ENCODE data around the gene GXYLT2. TPM values are rescaled to one million over a fixed set of nuclear protein-coding genes. Genes with fewer than 3 reads are reported as not detected.
A peak's percentile ranks its signal among the peaks of the same experiment; 100 is the strongest.

Gene GXYLT2
- total and polyA plus RNA-seq, 2 experiments from 2014 or later: 2.0 to 5.8 TPM

- Histone ChIP-seq H3K4me1 (ENCODE audit: insufficient read depth) (peaks cover 8% of the 10 kb centered on the region), H3K79me2 (replicated peaks; ENCODE audit: insufficient read depth) (no peaks in the 10 kb centered on the region), H3K9me2 (ENCODE audit: insufficient read depth) (no peaks in the 10 kb centered on the region), H3K4me3 (no peak overlapping the region), H3K27me3 (ENCODE audit: insufficient read depth) (no peaks in the 10 kb centered on the region), H4K20me1 (replicated peaks; ENCODE audit: insufficient read depth) (no peaks in the 10 kb centered on the region), H3F3A (replicated peaks; ENCODE audit: low read depth) (no peaks in the 10 kb centered on the region), H3K27ac (ENCODE audit: low read depth) (no peak overlapping the region), H3K4me2 (no peak overlapping the region), H2AFZ (peak overlapping the region; percentile 6; the same call in 1 of the 2 replicates), H3K36me3 (ENCODE audit: insufficient read depth) (no peaks in the 10 kb centered on the region)
- peaks cover 4% of the 10 kb centered on the region for H3K4me1 Mint-ChIP-seq
- no peaks in the 10 kb centered on the region for H3K36me3 Mint-ChIP-seq (ENCODE audit: low read depth)
- TF ChIP-seq, protein P1, sequence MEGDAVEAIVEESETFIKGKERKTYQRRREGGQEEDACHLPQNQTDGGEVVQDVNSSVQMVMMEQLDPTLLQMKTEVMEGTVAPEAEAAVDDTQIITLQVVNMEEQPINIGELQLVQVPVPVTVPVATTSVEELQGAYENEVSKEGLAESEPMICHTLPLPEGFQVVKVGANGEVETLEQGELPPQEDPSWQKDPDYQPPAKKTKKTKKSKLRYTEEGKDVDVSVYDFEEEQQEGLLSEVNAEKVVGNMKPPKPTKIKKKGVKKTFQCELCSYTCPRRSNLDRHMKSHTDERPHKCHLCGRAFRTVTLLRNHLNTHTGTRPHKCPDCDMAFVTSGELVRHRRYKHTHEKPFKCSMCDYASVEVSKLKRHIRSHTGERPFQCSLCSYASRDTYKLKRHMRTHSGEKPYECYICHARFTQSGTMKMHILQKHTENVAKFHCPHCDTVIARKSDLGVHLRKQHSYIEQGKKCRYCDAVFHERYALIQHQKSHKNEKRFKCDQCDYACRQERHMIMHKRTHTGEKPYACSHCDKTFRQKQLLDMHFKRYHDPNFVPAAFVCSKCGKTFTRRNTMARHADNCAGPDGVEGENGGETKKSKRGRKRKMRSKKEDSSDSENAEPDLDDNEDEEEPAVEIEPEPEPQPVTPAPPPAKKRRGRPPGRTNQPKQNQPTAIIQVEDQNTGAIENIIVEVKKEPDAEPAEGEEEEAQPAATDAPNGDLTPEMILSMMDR (conservative IDR thresholded peaks at IDR 0.05; ENCODE audit: low read depth in 2 of 2): peak; percentile 39 to 84
- TF ChIP-seq POLR2AphosphoS5 (IDR thresholded peaks at IDR 0.05; ENCODE audit: low read depth) (no peak), ZNF331 (CRISPR knock-in tag; IDR thresholded peaks at IDR 0.05; ENCODE audit: low read depth) (no peak), CREB1 (CRISPR knock-in tag; IDR thresholded peaks at IDR 0.05; ENCODE audit: low read depth) (0 out of 2 replicates have a peak, but pooled peaks have one; percentile 28)
- no peak overlapping the region for H3K4me3 Mint-ChIP-seq
- peak; percentile 85 for ATAC-seq
- H3K9me3 Mint-ChIP-seq: no peaks in the 10 kb centered on the region; the same call in 2 of the 3 replicates
- peak; percentile 66 for DNase-seq (ENCODE audit: low spot score)
- H3K27me3 Mint-ChIP-seq (ENCODE audit: insufficient read depth, low read depth, poor library complexity): peaks cover 2% of the 10 kb centered on the region
- H3K27ac Mint-ChIP-seq: peak overlapping the region; percentile 33
These were observed 50.8 kb downstream of the GXYLT2 start for GRCh38 chr3:72938471-72939265.

GRCh38 chr3:72941245-72941644, 53.4 kb downstream of the GXYLT2 start:
- Mint-ChIP-seq H3K36me3 (ENCODE audit: low read depth) (no peaks in the 10 kb centered on the region), H3K9me3 (no peaks in the 10 kb centered on the region; the same call in 2 of the 3 replicates), H3K4me1 (peaks cover 4% of the 10 kb centered on the region), H3K27ac (no peak overlapping the region), H3K27me3 (ENCODE audit: insufficient read depth, low read depth, poor library complexity) (peaks cover 2% of the 10 kb centered on the region), H3K4me3 (no peak overlapping the region)
- H3K9me2 ChIP-seq (ENCODE audit: insufficient read depth): no peaks in the 10 kb centered on the region
- no peaks in the 10 kb centered on the region for H3K79me2 ChIP-seq (replicated peaks; ENCODE audit: insufficient read depth)
- H3K27me3 ChIP-seq (ENCODE audit: insufficient read depth): no peaks in the 10 kb centered on the region
- no peak overlapping the region for H3K4me2 ChIP-seq
- H4K20me1 ChIP-seq (replicated peaks; ENCODE audit: insufficient read depth): no peaks in the 10 kb centered on the region
- DNase-seq (ENCODE audit: low spot score) (no peak), ATAC-seq (no peak)
- H3K36me3 ChIP-seq (ENCODE audit: insufficient read depth): no peaks in the 10 kb centered on the region
- no peak overlapping the region for H2AFZ ChIP-seq
- H3K4me3 ChIP-seq: no peak overlapping the region
- TF ChIP-seq, protein P1 (conservative IDR thresholded peaks at IDR 0.05; ENCODE audit: low read depth in 2 of 2): no peak
- no peak for TF ChIP-seq STAT1 (IDR thresholded peaks at IDR 0.05; ENCODE audit: unreplicated experiment)
- no peak for TF ChIP-seq ZNF331 (CRISPR knock-in tag; IDR thresholded peaks at IDR 0.05; ENCODE audit: low read depth)
- TF ChIP-seq ZNF114 (CRISPR knock-in tag; IDR thresholded peaks at IDR 0.05): no peak
- TF ChIP-seq JUNB (IDR thresholded peaks at IDR 0.05; ENCODE audit: unreplicated experiment): no peak
- TF ChIP-seq, protein P2, sequence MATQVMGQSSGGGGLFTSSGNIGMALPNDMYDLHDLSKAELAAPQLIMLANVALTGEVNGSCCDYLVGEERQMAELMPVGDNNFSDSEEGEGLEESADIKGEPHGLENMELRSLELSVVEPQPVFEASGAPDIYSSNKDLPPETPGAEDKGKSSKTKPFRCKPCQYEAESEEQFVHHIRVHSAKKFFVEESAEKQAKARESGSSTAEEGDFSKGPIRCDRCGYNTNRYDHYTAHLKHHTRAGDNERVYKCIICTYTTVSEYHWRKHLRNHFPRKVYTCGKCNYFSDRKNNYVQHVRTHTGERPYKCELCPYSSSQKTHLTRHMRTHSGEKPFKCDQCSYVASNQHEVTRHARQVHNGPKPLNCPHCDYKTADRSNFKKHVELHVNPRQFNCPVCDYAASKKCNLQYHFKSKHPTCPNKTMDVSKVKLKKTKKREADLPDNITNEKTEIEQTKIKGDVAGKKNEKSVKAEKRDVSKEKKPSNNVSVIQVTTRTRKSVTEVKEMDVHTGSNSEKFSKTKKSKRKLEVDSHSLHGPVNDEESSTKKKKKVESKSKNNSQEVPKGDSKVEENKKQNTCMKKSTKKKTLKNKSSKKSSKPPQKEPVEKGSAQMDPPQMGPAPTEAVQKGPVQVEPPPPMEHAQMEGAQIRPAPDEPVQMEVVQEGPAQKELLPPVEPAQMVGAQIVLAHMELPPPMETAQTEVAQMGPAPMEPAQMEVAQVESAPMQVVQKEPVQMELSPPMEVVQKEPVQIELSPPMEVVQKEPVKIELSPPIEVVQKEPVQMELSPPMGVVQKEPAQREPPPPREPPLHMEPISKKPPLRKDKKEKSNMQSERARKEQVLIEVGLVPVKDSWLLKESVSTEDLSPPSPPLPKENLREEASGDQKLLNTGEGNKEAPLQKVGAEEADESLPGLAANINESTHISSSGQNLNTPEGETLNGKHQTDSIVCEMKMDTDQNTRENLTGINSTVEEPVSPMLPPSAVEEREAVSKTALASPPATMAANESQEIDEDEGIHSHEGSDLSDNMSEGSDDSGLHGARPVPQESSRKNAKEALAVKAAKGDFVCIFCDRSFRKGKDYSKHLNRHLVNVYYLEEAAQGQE (IDR thresholded peaks at IDR 0.05; ENCODE audit: unreplicated experiment): no peak
- TF ChIP-seq CREB1 (CRISPR knock-in tag; IDR thresholded peaks at IDR 0.05; ENCODE audit: low read depth): no peak
- H3K4me1 ChIP-seq (ENCODE audit: insufficient read depth): peaks cover 8% of the 10 kb centered on the region; the same call in 1 of the 2 replicates
- H3K27ac ChIP-seq (ENCODE audit: low read depth): no peak overlapping the region
- no peaks in the 10 kb centered on the region for H3F3A ChIP-seq (replicated peaks; ENCODE audit: low read depth)

Data from GM23338 (cell line).